ENCODE measurements around the gene FBXL20.

DNA sequence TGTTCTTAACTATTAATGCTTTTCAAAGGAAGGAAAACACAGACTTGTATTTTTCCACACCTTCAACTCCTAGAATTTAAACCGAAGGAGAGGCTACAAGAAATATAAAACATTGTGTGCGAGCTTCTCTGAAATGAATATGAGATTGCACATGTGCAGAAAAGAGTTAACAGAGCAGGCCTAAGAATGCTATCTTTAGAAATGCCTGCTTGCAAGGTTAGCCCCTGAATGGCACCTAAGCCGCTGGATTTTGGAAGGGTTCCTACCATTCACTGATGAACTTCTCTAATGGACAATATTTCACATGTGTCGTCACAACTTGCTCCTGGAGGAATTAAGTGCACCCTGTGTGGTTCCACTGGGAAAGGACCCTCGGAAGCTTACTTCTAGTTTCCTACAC lies 69.3 kb downstream of the FBXL20 start:
- TF ChIP-seq, protein P1, sequence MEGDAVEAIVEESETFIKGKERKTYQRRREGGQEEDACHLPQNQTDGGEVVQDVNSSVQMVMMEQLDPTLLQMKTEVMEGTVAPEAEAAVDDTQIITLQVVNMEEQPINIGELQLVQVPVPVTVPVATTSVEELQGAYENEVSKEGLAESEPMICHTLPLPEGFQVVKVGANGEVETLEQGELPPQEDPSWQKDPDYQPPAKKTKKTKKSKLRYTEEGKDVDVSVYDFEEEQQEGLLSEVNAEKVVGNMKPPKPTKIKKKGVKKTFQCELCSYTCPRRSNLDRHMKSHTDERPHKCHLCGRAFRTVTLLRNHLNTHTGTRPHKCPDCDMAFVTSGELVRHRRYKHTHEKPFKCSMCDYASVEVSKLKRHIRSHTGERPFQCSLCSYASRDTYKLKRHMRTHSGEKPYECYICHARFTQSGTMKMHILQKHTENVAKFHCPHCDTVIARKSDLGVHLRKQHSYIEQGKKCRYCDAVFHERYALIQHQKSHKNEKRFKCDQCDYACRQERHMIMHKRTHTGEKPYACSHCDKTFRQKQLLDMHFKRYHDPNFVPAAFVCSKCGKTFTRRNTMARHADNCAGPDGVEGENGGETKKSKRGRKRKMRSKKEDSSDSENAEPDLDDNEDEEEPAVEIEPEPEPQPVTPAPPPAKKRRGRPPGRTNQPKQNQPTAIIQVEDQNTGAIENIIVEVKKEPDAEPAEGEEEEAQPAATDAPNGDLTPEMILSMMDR (conservative IDR thresholded peaks at IDR 0.05; ENCODE audit: low read depth, low read length) = no peak
- TF ChIP-seq EZH2 (IDR thresholded peaks at IDR 0.05; ENCODE audit: borderline replicate concordance, low read depth, low read length, poor library complexity, severe bottlenecking) = no peak

Measured in A673 (cell line).